Dermis lymphatic vessel endothelial cell (primary cell): ENCODE results near the gene MRPL37. TPM values are rescaled to one million over a fixed set of nuclear protein-coding genes. Genes with fewer than 3 reads are reported as not detected.

Source experiments
- total RNA-seq: library from RNA; depleted of rRNA; stranded (reverse); fragments of >200 nt; gene quantifications from 2 replicates; pipeline ENCODE4 v1.2.1, GENCODE V29; 2014

MRPL37 gene
- 39.1 and 45.1 TPM in 2 replicates for total RNA-seq

DNA sequence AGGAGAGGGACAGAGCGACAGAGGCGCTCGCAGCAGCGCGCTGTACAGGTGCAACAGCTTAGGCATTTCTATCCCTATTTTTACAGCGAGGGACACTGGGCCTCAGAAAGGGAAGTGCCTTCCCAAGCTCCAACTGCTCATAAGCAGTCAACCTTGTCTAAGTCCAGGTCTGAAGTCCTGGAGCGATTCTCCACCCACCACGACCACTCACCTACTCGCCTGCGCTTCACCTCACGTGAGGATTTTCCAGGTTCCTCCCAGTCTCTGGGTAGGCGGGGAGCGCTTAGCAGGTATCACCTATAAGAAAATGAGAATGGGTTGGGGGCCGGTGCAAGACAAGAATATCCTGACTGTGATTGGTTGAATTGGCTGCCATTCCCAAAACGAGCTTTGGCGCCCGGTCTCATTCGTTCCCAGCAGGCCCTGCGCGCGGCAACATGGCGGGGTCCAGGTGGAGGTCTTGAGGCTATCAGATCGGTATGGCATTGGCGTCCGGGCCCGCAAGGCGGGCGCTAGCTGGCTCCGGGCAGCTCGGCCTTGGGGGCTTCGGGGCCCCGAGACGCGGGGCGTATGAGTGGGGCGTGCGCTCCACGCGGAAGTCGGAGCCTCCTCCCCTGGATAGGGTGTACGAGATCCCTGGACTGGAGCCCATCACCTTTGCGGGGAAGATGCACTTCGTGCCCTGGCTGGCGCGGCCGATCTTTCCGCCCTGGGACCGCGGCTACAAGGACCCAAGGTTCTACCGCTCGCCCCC is at the start of gene MRPL37, which contains the start of gene CYB5RL:
Gene MRPL37, plus strand, starts transcription at position 403 of the 754 bp plus-strand sequence. Its CDS starts 77 bp downstream, at position 480.
Gene CYB5RL, minus strand, starts transcription at position 266 of the 754 bp plus-strand sequence. CDS start 4,414 bp downstream, outside the sequence.

DNA sequence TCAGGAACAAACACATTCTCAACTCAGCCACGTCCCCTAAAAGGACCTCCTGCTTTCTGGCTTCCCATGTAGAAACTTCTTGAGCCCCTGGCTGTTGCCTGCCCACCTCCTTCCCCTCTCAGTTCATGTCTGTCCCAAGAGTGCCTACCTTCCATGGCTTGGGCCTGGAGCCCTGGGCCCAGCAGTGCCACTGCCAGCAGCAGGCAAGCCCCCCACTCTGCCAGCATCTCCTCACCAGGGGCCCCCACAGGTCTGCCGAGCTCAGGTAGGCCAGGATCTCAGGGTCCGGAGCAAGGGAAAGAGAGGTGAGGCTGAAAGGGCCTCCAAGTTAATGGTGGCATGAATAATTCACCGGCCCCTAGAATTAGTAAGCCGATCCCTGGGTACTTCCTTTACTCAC is 47.3 kb upstream of the MRPL37 start, which contains the start of gene CDCP2:
Gene CDCP2, minus strand, starts transcription at position 305 of the 400 bp plus-strand sequence. Its CDS starts 78 bp downstream, at position 227.

Other genes starting within 250 kb of the MRPL37 start
- not detected in 2 replicates for gene LDLRAD1, start 182.0 kb upstream of the MRPL37 start, total RNA-seq
- 377 and 481 TPM in 2 replicates for gene TMEM59, start 147.0 kb upstream of the MRPL37 start, total RNA-seq
- 2.3 and 2.8 TPM in 2 replicates for gene TCEANC2, start 146.6 kb upstream of the MRPL37 start, total RNA-seq
- gene CDCP2, start 47.2 kb upstream of the MRPL37 start, total RNA-seq: under 0.01 and 0.43 TPM in 2 replicates
- 3.9 and 5.3 TPM in 2 replicates for gene CYB5RL, start 137 bp upstream of the MRPL37 start, total RNA-seq
- 13.1 and 18.1 TPM in 2 replicates for gene SSBP3, start 206.2 kb downstream of the MRPL37 start, total RNA-seq